PFSK-1 (cell line): ENCODE measurements around the gene NRDE2.

Source experiments
- POLR2AphosphoS5 ChIP-seq: IDR thresholded peaks from 2 replicates; pipeline ENCODE4 v1.6.1; 2012; ENCODE audit warnings: low read depth, mild to moderate bottlenecking, control low read depth, low read length, moderate library complexity
- TAF1 ChIP-seq: IDR thresholded peaks from 2 replicates; pipeline ENCODE4 v1.6.1; 2012; ENCODE audit warnings: low read length, control low read depth, borderline replicate concordance; ENCODE audit not compliant: insufficient read depth
- TF ChIP-seq, protein P1 (sequence below), 2 experiments: IDR thresholded peaks; 2 replicates each; pipeline versions ENCODE4 v1.6.1 to v1.8.0; 2011 to 2012; ENCODE audit warnings: low read depth in 2 of 2, low read length in 2 of 2, control low read depth in 1 of 2, inconsistent platforms in 1 of 2, mild to moderate bottlenecking in 1 of 2, moderate library complexity in 1 of 2; ENCODE audit not compliant: insufficient read depth in 1 of 2

DNA sequence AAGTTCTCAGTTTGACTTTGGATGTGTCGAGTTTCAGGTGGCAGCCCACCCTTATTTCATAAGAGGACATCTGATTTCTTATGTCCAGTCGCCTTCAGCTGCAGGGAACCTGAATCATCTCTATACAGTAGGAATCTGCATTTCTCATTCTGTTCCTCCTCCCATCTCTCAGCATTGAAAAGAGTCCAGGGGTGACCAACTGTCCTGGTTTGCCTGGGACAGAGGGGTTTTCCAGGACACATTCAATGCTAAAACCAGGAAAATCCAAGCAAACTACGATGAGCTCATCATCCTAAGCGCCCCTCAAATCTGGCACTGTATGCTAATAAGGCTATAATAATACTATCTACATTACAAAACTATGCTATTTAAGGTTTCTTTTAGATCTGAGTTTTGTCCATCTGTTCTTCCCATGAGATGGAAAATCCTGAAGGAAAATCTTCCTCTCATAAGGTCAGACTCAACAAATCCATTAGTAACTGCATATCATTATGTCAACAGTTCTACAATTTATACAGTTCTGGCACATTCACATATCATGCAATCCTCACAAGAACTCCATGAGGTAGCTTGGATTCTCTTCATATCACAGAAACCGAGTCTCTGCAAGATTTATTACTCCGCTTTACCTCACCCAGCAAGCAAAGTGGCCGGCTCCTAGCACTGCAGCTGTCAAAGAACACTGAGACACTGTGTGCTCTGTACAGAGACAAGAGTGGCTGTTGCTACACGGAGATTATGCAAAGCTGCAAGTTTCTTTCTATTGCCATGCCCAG, 49.5 kb upstream of the NRDE2 start:
- TF ChIP-seq, protein P1, sequence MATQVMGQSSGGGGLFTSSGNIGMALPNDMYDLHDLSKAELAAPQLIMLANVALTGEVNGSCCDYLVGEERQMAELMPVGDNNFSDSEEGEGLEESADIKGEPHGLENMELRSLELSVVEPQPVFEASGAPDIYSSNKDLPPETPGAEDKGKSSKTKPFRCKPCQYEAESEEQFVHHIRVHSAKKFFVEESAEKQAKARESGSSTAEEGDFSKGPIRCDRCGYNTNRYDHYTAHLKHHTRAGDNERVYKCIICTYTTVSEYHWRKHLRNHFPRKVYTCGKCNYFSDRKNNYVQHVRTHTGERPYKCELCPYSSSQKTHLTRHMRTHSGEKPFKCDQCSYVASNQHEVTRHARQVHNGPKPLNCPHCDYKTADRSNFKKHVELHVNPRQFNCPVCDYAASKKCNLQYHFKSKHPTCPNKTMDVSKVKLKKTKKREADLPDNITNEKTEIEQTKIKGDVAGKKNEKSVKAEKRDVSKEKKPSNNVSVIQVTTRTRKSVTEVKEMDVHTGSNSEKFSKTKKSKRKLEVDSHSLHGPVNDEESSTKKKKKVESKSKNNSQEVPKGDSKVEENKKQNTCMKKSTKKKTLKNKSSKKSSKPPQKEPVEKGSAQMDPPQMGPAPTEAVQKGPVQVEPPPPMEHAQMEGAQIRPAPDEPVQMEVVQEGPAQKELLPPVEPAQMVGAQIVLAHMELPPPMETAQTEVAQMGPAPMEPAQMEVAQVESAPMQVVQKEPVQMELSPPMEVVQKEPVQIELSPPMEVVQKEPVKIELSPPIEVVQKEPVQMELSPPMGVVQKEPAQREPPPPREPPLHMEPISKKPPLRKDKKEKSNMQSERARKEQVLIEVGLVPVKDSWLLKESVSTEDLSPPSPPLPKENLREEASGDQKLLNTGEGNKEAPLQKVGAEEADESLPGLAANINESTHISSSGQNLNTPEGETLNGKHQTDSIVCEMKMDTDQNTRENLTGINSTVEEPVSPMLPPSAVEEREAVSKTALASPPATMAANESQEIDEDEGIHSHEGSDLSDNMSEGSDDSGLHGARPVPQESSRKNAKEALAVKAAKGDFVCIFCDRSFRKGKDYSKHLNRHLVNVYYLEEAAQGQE (IDR thresholded peaks at IDR 0.05; ENCODE audit: insufficient read depth in 1 of 2, low read depth in 2 of 2, low read length in 2 of 2): no peak
- TF ChIP-seq TAF1 (no peak), POLR2AphosphoS5 (no peak)
